Peyer's patch (tissue), 4 donors: Measurements from ENCODE around the gene MAP2K7.

Experiments used
- POLR2A ChIP-seq, 2 donors: fragments of 450-650 bp; IDR thresholded peaks; one replicate each; pipeline ENCODE4 v1.5.1; 2017; ENCODE audit warnings: antibody characterized with exemption in 2 of 2, mild to moderate bottlenecking in 2 of 2, moderate library complexity in 2 of 2
- TF ChIP-seq, protein P1 (sequence below), 6 experiments: fragments of 450-650 bp in 4 of 6; fragments of 200-600 bp in 2 of 6; sonication (generic) in 1 of 6; IDR thresholded peaks; one replicate each; pipeline ENCODE4 v1.5.1; 2017 to 2019; ENCODE audit warnings: antibody characterized with exemption in 6 of 6, mild to moderate bottlenecking in 3 of 6, moderate library complexity in 1 of 6

DNA sequence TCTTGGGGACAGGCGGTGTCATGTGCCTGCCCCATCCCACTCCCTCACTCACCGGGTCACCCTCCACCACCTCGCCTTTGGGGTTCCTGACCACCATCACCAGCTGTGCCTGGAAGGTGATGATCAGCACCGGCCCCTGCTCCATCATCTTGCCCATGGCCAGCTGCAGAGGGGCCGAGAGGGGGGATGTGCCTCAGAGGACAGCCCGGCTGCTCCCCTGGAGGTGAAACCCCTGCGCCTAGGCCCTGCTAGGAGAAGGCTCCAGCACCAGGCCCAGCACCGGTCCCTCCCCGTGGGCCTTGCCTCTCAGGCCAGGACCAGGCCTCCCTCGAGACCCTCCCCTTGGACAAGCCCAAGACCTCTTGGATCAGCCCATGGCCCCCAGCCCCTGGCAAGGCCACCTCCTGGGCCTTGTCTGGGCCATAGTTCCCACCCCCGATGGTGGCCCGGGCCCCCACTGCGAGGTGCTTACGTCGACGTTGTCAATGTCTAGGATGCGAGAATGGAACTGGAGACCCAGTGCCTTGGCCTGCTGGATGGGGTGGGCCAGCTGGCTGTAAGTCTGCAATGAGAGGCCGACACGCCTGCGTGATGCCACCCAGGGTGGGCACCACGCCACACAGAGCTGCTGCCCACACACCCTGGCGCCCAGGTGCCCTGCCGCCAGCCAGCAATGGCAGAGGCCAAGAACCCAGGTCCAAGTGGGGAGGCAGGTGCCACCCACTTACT lies 24.1 kb downstream of the MAP2K7 start:
- TF ChIP-seq POLR2A (IDR thresholded peaks at IDR 0.05), result no peak
- TF ChIP-seq, protein P1, sequence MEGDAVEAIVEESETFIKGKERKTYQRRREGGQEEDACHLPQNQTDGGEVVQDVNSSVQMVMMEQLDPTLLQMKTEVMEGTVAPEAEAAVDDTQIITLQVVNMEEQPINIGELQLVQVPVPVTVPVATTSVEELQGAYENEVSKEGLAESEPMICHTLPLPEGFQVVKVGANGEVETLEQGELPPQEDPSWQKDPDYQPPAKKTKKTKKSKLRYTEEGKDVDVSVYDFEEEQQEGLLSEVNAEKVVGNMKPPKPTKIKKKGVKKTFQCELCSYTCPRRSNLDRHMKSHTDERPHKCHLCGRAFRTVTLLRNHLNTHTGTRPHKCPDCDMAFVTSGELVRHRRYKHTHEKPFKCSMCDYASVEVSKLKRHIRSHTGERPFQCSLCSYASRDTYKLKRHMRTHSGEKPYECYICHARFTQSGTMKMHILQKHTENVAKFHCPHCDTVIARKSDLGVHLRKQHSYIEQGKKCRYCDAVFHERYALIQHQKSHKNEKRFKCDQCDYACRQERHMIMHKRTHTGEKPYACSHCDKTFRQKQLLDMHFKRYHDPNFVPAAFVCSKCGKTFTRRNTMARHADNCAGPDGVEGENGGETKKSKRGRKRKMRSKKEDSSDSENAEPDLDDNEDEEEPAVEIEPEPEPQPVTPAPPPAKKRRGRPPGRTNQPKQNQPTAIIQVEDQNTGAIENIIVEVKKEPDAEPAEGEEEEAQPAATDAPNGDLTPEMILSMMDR (IDR thresholded peaks at IDR 0.05), result no peak
